C4-2B (cell line): ENCODE results near the gene SMTNL2.

Experiments used
- CTCF ChIP-seq: fragments of 450-650 bp; conservative IDR thresholded peaks from 2 replicates; pipeline ENCODE4 v1.5.1; 2017; ENCODE audit warnings: mild to moderate bottlenecking
- ZFX ChIP-seq: fragments of 450-650 bp; IDR thresholded peaks from 2 replicates; pipeline ENCODE4 v1.6.1; 2017

GRCh38 chr17:4555873-4556759 is 28.2 kb upstream of the SMTNL2 start:
- no peak for TF ChIP-seq CTCF
- no peak for TF ChIP-seq ZFX
